ENCODE measurements around the gene UBAC2.

GRCh38 chr13:99293178-99293577, 92.5 kb downstream of the UBAC2 start:
- no peak for TF ChIP-seq GABPA (IDR thresholded peaks at IDR 0.05 in 1 of 2, conservative IDR thresholded peaks at IDR 0.05 in 1 of 2)
- TF ChIP-seq ZBTB33 (IDR thresholded peaks at IDR 0.05) = no peak
- no peak for TF ChIP-seq SP1 (IDR thresholded peaks at IDR 0.05)
- no peak for TF ChIP-seq CTCF (IDR thresholded peaks at IDR 0.05; ENCODE audit: low read depth, low read length, missing input control)
- no peak for TF ChIP-seq RAD21 (IDR thresholded peaks at IDR 0.05)
- no peak for TF ChIP-seq REST (IDR thresholded peaks at IDR 0.05)
- no peak for TF ChIP-seq EGR1 (IDR thresholded peaks at IDR 0.05; ENCODE audit: low read depth in 2 of 2)
- TF ChIP-seq TAF1 (conservative IDR thresholded peaks at IDR 0.05) = no peak
- no peak for TF ChIP-seq JUND (IDR thresholded peaks at IDR 0.05)
